Neural cell (in vitro differentiated cells): ENCODE data around the gene DNAJB6. TPM values are rescaled to one million over a fixed set of nuclear protein-coding genes. Genes with fewer than 3 reads are reported as not detected.
A peak's percentile ranks its signal among the peaks of the same experiment; 100 is the strongest.

Experiments
- H2AFZ ChIP-seq: fragments of 200-600, 300-800 bp; sonication (generic), shearing (Covaris generic); 2 replicates; pipeline ENCODE4 v1.6.0; 2014; ENCODE audit warnings: low read depth, mild to moderate bottlenecking, antibody characterized with exemption, low read length, moderate library complexity
- H3F3A ChIP-seq: fragments of 200-600 bp; shearing (Covaris generic); 2 replicates; pipeline ENCODE4 v1.6.1; 2016; ENCODE audit warnings: mild to moderate bottlenecking, moderate library complexity, mixed read lengths, antibody characterized with exemption, low read length; ENCODE audit not compliant: insufficient read depth, poor library complexity, severe bottlenecking
- H3K27ac ChIP-seq: fragments of 200-600, 300-800 bp; sonication (generic), shearing (Covaris generic); 2 replicates; pipeline ENCODE4 v1.5.1; 2014; ENCODE audit warnings: mild to moderate bottlenecking, low read length, moderate library complexity
- H3K27me3 ChIP-seq: fragments of 300-800, 200-600 bp; sonication (generic), shearing (Covaris generic); 2 replicates; pipeline ENCODE4 v1.6.0; 2014; ENCODE audit warnings: mild to moderate bottlenecking, low read depth, low read length, moderate library complexity; ENCODE audit not compliant: insufficient read depth
- H3K36me3 ChIP-seq: fragments of 300-800, 200-600 bp; sonication (generic), shearing (Covaris generic); 2 replicates; pipeline ENCODE4 v1.5.1; 2014; ENCODE audit warnings: mild to moderate bottlenecking, antibody characterized with exemption, low read length, moderate library complexity; ENCODE audit not compliant: insufficient read depth
- H3K4me2 ChIP-seq: fragments of 300-800, 200-600 bp; sonication (generic), shearing (Covaris generic); 2 replicates; pipeline ENCODE4 v1.6.0; 2014; ENCODE audit warnings: mild to moderate bottlenecking, low read length
- H3K4me3 ChIP-seq: fragments of 300-800, 200-600 bp; sonication (generic), shearing (Covaris generic); 2 replicates; pipeline ENCODE4 v1.5.1; 2014; ENCODE audit warnings: mild to moderate bottlenecking, low read length, moderate library complexity
- H3K79me2 ChIP-seq: fragments of 200-600 bp; shearing (Covaris generic); replicated peaks from 2 replicates; pipeline ENCODE4 v1.6.0; 2014; ENCODE audit warnings: mild to moderate bottlenecking, low read length, moderate library complexity; ENCODE audit not compliant: insufficient read depth
- H3K9ac ChIP-seq: fragments of 300-800, 200-600 bp; sonication (generic), shearing (Covaris generic); 2 replicates; pipeline ENCODE4 v1.6.1; 2016; ENCODE audit warnings: mild to moderate bottlenecking, low read length, mixed read lengths
- H3K9me2 ChIP-seq: fragments of 200-600 bp; shearing (Covaris generic); 2 replicates; pipeline ENCODE4 v1.6.1; 2016; ENCODE audit warnings: mild to moderate bottlenecking, low read length, mixed read lengths; ENCODE audit not compliant: insufficient read depth
- H3K9me3 ChIP-seq: fragments of 200-600, 300-800 bp; sonication (generic), shearing (Covaris generic); 2 replicates; pipeline ENCODE4 v1.6.1; 2016; ENCODE audit warnings: mild to moderate bottlenecking, mixed run types, low read length, moderate library complexity, mixed read lengths
- H4K20me1 ChIP-seq: fragments of 200-600 bp; shearing (Covaris generic); 2 replicates; pipeline ENCODE4 v1.6.1; 2016; ENCODE audit warnings: mild to moderate bottlenecking, mixed run types; ENCODE audit not compliant: insufficient read depth
- CTCF ChIP-seq: fragments of 450-650 bp; IDR thresholded peaks from 2 replicates; pipeline ENCODE4 v1.5.1; 2014; ENCODE audit warnings: antibody characterized with exemption, mild to moderate bottlenecking, moderate library complexity; ENCODE audit not compliant: poor library complexity, severe bottlenecking
- EP300 ChIP-seq: fragments of 450-650 bp; conservative IDR thresholded peaks from 2 replicates; pipeline ENCODE4 v1.6.1; 2014; ENCODE audit warnings: antibody characterized with exemption, mild to moderate bottlenecking, moderate library complexity; ENCODE audit not compliant: poor library complexity, severe bottlenecking
- EZH2 ChIP-seq: fragments of 200-600, 300-800 bp; shearing (Covaris generic), sonication (generic); IDR thresholded peaks from 2 replicates; pipeline ENCODE4 v1.6.1; 2014; ENCODE audit warnings: antibody characterized with exemption, low read length, borderline replicate concordance, mild to moderate bottlenecking; ENCODE audit not compliant: insufficient read depth, poor library complexity, severe bottlenecking
- MXI1 ChIP-seq: fragments of 450-650 bp; conservative IDR thresholded peaks from 2 replicates; pipeline ENCODE4 v1.6.1; 2014; ENCODE audit warnings: antibody characterized with exemption, mild to moderate bottlenecking; ENCODE audit not compliant: poor library complexity, severe bottlenecking
- POLR2AphosphoS5 ChIP-seq: IDR thresholded peaks from 2 replicates; pipeline ENCODE4 v1.6.1; 2012
- RAD21 ChIP-seq: fragments of 450-650 bp; conservative IDR thresholded peaks from 2 replicates; pipeline ENCODE4 v1.6.1; 2014; ENCODE audit warnings: antibody characterized with exemption, mild to moderate bottlenecking, moderate library complexity
- REST ChIP-seq: IDR thresholded peaks from 2 replicates; pipeline ENCODE4 v1.6.1; 2012; ENCODE audit warnings: borderline replicate concordance
- SMC3 ChIP-seq: fragments of 450-650 bp; conservative IDR thresholded peaks from 2 replicates; pipeline ENCODE4 v1.6.1; 2014; ENCODE audit warnings: antibody characterized with exemption, mild to moderate bottlenecking, moderate library complexity; ENCODE audit not compliant: poor library complexity
- TAF1 ChIP-seq: IDR thresholded peaks from 2 replicates; pipeline ENCODE4 v1.6.1; 2012; ENCODE audit warnings: low read depth
- polyA plus RNA-seq: library from polyadenylated mRNA; depleted of rRNA; stranded (reverse); fragments of >200 nt; gene quantifications from 2 replicates; pipeline ENCODE4 v1.2.3, GENCODE V29; 2014

The DNAJB6 gene
- polyA plus RNA-seq, 1 donor from 2014 or later: 427 TPM

- no peaks in the 10 kb centered on the region for H3K9me3 ChIP-seq
- TF ChIP-seq TAF1 (no peak), MXI1 (no peak), CTCF (no peak), RAD21 (no peak), POLR2AphosphoS5 (no peak), SMC3 (no peak), EZH2 (no peak), REST (no peak), EP300 (no peak)
- H3K79me2 ChIP-seq: peaks cover 26% of the 10 kb centered on the region
- H3K4me2 ChIP-seq: no peak overlapping the region
- H3F3A ChIP-seq: no peaks in the 10 kb centered on the region
- no peak overlapping the region for H3K27ac ChIP-seq
- H3K27me3 ChIP-seq: no peaks in the 10 kb centered on the region
- no peaks in the 10 kb centered on the region for H3K36me3 ChIP-seq
- no peak overlapping the region for H3K9ac ChIP-seq
- H3K4me3 ChIP-seq: no peak overlapping the region
- no peak overlapping the region for H2AFZ ChIP-seq
- peaks cover 16% of the 10 kb centered on the region for H4K20me1 ChIP-seq
- no peaks in the 10 kb centered on the region for H3K9me2 ChIP-seq
Measured at GRCh38 chr7:157335236-157335635, 1.6 kb upstream of the DNAJB6 start.

GRCh38 chr7:157335991-157336382 lies 817 bp upstream of the DNAJB6 start:
- H4K20me1 ChIP-seq: peaks cover 18% of the 10 kb centered on the region
- H2AFZ ChIP-seq: peak overlapping the region; percentile 99
- H3F3A ChIP-seq: no peaks in the 10 kb centered on the region
- H3K4me2 ChIP-seq: peak overlapping the region; percentile 51
- H3K9me2 ChIP-seq: no peaks in the 10 kb centered on the region
- H3K27ac ChIP-seq: peak overlapping the region; percentile 83
- no peaks in the 10 kb centered on the region for H3K27me3 ChIP-seq
- H3K9me3 ChIP-seq: no peaks in the 10 kb centered on the region
- H3K36me3 ChIP-seq: no peaks in the 10 kb centered on the region
- H3K79me2 ChIP-seq: peaks cover 34% of the 10 kb centered on the region
- H3K4me3 ChIP-seq: peak overlapping the region; percentile 71
- peak overlapping the region; percentile 76 for H3K9ac ChIP-seq
- TF ChIP-seq EZH2: no peak
- TF ChIP-seq SMC3: no peak
- TF ChIP-seq CTCF: no peak
- no peak for TF ChIP-seq POLR2AphosphoS5
- TF ChIP-seq TAF1: no peak
- TF ChIP-seq REST: no peak
- no peak for TF ChIP-seq RAD21
- no peak for TF ChIP-seq EP300
- no peak for TF ChIP-seq MXI1
